Mesendoderm (in vitro differentiated cells): ENCODE measurements around the gene GNL3.

ENCODE experiments used
- DNase-seq: peaks from one replicate; pipeline ENCODE4 v3.0.0; 2013
- H2AK5ac ChIP-seq: 2 replicates; pipeline ENCODE4 v1.6.1; 2013; ENCODE audit warnings: low read length, inconsistent platforms
- H2BK120ac ChIP-seq: 2 replicates; pipeline ENCODE4 v1.6.1; 2013; ENCODE audit warnings: low read depth, mild to moderate bottlenecking, low read length, moderate library complexity, mixed read lengths
- H2BK15ac ChIP-seq: replicated peaks from 2 replicates; pipeline ENCODE4 v1.6.1; 2013; ENCODE audit warnings: low read depth, mild to moderate bottlenecking, moderate library complexity
- H2BK5ac ChIP-seq: 2 replicates; pipeline ENCODE4 v1.6.1; 2013; ENCODE audit warnings: low read length, inconsistent platforms
- H3K18ac ChIP-seq: 2 replicates; pipeline ENCODE4 v1.6.1; 2013; ENCODE audit warnings: mild to moderate bottlenecking, low read length, mixed read lengths
- H3K23ac ChIP-seq: one replicate; pipeline ENCODE4 v1.6.1; 2013; ENCODE audit warnings: low read length
- H3K27ac ChIP-seq: 2 replicates; pipeline ENCODE4 v1.5.1; 2013; ENCODE audit warnings: low read depth, mild to moderate bottlenecking, inconsistent platforms, low read length, moderate library complexity
- H3K27me3 ChIP-seq: 2 replicates; pipeline ENCODE4 v1.6.1; 2013; ENCODE audit warnings: low read length, control low read depth, mild to moderate bottlenecking, inconsistent platforms; ENCODE audit not compliant: insufficient read depth, poor library complexity
- H3K36me3 ChIP-seq: 2 replicates; pipeline ENCODE4 v1.6.1; 2013; ENCODE audit warnings: low read length, inconsistent platforms; ENCODE audit not compliant: control insufficient read depth, insufficient read depth
- H3K4ac ChIP-seq: one replicate; pipeline ENCODE4 v1.6.1; 2013; ENCODE audit warnings: low read depth, mild to moderate bottlenecking, low read length, moderate library complexity
- H3K4me1 ChIP-seq: 2 replicates; pipeline ENCODE4 v1.6.1; 2013; ENCODE audit warnings: low read depth, low read length, inconsistent platforms; ENCODE audit not compliant: control insufficient read depth
- H3K4me2 ChIP-seq: 2 replicates; pipeline ENCODE4 v1.6.1; 2013; ENCODE audit warnings: low read length
- H3K4me3 ChIP-seq: 2 replicates; pipeline ENCODE4 v1.5.1; 2013; ENCODE audit warnings: mild to moderate bottlenecking, low read length
- H3K56ac ChIP-seq: one replicate; pipeline ENCODE4 v1.6.1; 2013; ENCODE audit warnings: low read length
- H3K79me1 ChIP-seq: 2 replicates; pipeline ENCODE4 v1.6.1; 2013; ENCODE audit warnings: low read length, inconsistent platforms
- H3K79me2 ChIP-seq: 2 replicates; pipeline ENCODE4 v1.6.1; 2013; ENCODE audit warnings: mild to moderate bottlenecking, low read length; ENCODE audit not compliant: control insufficient read depth, insufficient read depth
- H3K9ac ChIP-seq: 2 replicates; pipeline ENCODE4 v1.6.1; 2013; ENCODE audit warnings: low read length, inconsistent platforms
- H4K5ac ChIP-seq: one replicate; pipeline ENCODE4 v1.6.1; 2013; ENCODE audit warnings: low read length
- H4K8ac ChIP-seq: one replicate; pipeline ENCODE4 v1.6.1; 2013; ENCODE audit warnings: low read depth, mild to moderate bottlenecking, control low read depth, low read length, moderate library complexity
- WGBS: extraction: QIAGEN DNeasy Blood & Tissue Kit; methylation state at CpG from one replicate; pipeline ENCODE4 v1.1.7; 2013; ENCODE audit warnings: low lambda C conversion rate, missing lambda C conversion rate; ENCODE audit not compliant: insufficient coverage; ENCODE audit errors: extremely low coverage; 5-methylcytosine and 5-hydroxymethylcytosine counted together

GNL3 gene

DNA sequence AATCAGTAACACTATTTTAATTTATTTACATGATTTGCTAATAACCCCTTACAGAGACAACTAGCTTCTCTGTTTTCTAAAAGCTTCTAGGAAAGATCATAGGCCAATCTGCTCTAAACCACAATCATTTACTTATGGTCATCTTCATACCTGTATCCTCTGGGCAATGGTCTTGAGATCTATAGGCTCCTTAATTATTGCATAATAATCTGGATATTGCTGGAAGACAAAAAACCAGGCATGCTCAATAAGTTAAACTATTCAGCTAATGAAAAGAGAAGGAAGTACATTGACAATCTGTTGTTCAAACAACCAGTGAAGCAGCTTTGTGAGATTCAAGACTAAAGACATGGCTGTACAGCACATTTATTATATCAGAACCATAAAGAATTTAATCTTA lies 34.2 kb upstream of the GNL3 start:
- Histone ChIP-seq H3K27ac (no peak overlapping the region), H3K79me1 (no peaks in the 10 kb centered on the region), H4K5ac (no peak overlapping the region), H3K36me3 (peaks cover 8% of the 10 kb centered on the region), H3K23ac (no peak overlapping the region), H3K56ac (no peak overlapping the region), H3K27me3 (no peaks in the 10 kb centered on the region), H3K4me2 (no peak overlapping the region), H2BK5ac (no peak overlapping the region), H2AK5ac (no peak overlapping the region), H4K8ac (no peak overlapping the region), H2BK15ac (no peak overlapping the region), H3K4ac (no peak overlapping the region), H2BK120ac (no peak overlapping the region), H3K79me2 (no peaks in the 10 kb centered on the region), H3K4me1 (no peaks in the 10 kb centered on the region), H3K9ac (no peak overlapping the region), H3K18ac (no peak overlapping the region), H3K4me3 (no peak overlapping the region)
- DNase-seq: no peak

DNA sequence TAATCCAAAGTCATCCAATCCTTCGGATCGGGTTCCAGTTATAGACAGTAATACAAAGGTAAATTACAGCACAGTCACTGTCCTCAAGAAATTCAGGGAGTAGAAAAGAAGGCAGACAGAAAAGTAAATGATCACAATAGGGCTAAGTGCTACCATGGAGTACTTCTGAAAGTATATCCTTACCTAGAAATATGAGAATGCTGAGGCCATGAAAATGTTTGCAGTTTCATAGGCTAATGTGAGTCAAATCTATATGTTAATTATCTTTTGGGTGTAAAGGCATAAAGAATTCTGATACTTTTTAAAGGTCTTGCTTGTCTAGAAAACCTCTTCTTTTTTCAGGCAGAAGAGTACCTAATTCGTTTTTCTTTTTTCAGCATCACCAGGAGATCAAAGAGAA lies 29.9 kb upstream of the GNL3 start:
- no peak overlapping the region for H3K4me3 ChIP-seq
- no peak overlapping the region for H3K4ac ChIP-seq
- no peak overlapping the region for H2BK120ac ChIP-seq
- H3K23ac ChIP-seq: no peak overlapping the region
- H3K18ac ChIP-seq: no peak overlapping the region
- no peak overlapping the region for H3K9ac ChIP-seq
- no peak overlapping the region for H2BK5ac ChIP-seq
- no peak overlapping the region for H2AK5ac ChIP-seq
- peaks cover 3% of the 10 kb centered on the region for H3K36me3 ChIP-seq
- WGBS: no CpG with 5 or more reads among the region's 3 CpGs
- H3K4me1 ChIP-seq: no peaks in the 10 kb centered on the region
- no peaks in the 10 kb centered on the region for H3K79me1 ChIP-seq
- H3K27me3 ChIP-seq: no peaks in the 10 kb centered on the region
- no peak overlapping the region for H2BK15ac ChIP-seq
- H4K8ac ChIP-seq: no peak overlapping the region
- H3K79me2 ChIP-seq: no peaks in the 10 kb centered on the region
- no peak overlapping the region for H3K27ac ChIP-seq
- no peak overlapping the region for H3K56ac ChIP-seq
- H3K4me2 ChIP-seq: no peak overlapping the region
- DNase-seq: no peak
- no peak overlapping the region for H4K5ac ChIP-seq

DNA sequence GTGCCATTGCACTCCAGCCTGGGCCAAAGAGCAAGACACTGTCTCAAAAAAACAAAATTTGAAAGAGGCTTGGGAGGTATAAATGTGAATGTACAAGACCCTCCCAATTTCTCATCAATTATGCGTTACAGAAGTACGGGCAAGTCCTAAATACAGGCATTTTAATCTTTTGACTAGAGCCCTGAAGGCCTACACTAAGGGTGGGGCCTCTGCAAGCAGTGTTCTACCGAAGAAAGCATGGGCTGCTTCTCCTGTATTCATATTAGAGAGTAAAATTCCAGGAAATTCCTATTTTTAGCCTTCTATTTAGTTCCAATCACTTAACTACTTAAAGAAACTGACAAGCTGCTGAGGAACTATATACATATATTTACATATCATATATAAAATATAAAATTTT lies 25.8 kb upstream of the GNL3 start:
- Histone ChIP-seq H3K36me3 (peaks cover 4% of the 10 kb centered on the region), H3K79me2 (no peaks in the 10 kb centered on the region), H4K5ac (no peak overlapping the region), H4K8ac (no peak overlapping the region), H3K79me1 (no peaks in the 10 kb centered on the region), H2BK5ac (no peak overlapping the region), H2BK120ac (no peak overlapping the region), H2BK15ac (no peak overlapping the region), H3K56ac (no peak overlapping the region), H3K4ac (no peak overlapping the region), H3K9ac (no peak overlapping the region), H3K4me2 (no peak overlapping the region), H2AK5ac (no peak overlapping the region), H3K4me3 (no peak overlapping the region), H3K27ac (no peak overlapping the region), H3K27me3 (no peaks in the 10 kb centered on the region), H3K18ac (no peak overlapping the region), H3K23ac (no peak overlapping the region), H3K4me1 (no peaks in the 10 kb centered on the region)
- no peak for DNase-seq
- no CpG with 5 or more reads among the region's 3 CpGs for WGBS

DNA sequence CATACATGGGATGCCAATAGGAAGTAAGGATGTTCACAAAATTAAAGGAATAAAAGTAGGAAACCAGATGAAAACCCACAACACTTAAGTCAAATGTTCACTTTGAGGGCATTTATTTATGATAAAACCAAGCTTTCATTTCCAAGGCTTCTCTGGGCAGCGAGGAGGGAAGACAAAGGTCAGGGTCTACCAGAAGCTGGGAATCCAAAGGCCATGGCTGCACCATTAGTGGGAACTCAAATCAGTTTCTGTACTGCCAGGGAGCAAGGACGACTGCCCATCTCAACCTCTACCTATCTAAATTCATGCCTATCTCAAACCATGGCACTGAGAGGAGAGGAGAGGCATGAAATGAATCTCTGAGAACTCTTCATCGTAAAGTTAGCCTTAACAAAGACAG lies 22.7 kb upstream of the GNL3 start:
- WGBS: no CpG with 5 or more reads among the region's 3 CpGs
- H3K36me3 ChIP-seq: peaks cover 4% of the 10 kb centered on the region

DNA sequence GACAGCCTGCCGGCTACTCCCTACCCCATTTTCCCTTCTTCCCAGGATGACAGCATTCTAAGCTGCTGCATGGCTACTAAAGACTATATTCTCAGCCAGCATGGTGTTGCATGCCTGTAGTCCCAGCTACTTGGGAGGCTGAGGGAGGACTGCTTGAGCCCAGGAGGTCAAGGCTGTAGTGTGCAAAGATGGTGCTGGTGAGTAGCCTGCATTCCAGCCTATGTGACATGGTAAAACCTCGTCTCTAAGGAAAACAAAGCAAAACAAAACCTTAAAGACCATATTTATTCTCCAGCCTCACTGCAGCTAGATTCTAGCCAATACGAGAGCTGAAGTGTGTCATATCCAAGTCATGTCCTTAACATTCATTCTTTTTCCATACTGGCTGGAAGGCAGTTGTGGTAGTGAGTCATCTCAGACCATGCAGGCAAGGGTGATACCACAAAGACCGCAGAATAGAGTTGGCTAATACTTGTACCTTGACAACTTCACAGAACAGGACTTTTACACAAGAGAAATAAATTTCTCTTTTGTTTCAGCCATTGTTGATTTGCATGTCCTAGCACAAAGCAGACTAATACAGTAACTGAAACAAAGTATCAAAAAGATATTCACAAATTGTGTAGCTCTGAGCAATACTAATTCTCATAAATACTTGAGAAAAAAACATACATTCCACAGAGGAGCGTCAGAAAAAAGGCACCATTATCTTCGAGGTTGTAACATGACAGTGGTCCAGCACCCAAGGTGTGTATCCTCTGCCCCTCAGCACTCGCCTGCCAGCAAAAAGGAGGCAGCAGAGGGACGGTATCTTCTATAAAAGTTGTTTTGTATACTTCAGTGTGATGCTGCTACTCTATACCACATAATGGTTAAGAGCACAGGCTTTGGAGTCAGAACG lies 15.0 kb upstream of the GNL3 start:
- Histone ChIP-seq H3K4me1 (no peaks in the 10 kb centered on the region), H4K5ac (no peak overlapping the region), H3K9ac (no peak overlapping the region), H2BK5ac (no peak overlapping the region), H2BK15ac (no peak overlapping the region), H3K4me3 (no peak overlapping the region), H3K27ac (no peak overlapping the region), H2AK5ac (no peak overlapping the region), H3K79me2 (peaks cover 3% of the 10 kb centered on the region), H3K36me3 (no peaks in the 10 kb centered on the region), H2BK120ac (no peak overlapping the region), H3K18ac (no peak overlapping the region), H4K8ac (no peak overlapping the region), H3K79me1 (peaks cover 4% of the 10 kb centered on the region), H3K4ac (no peak overlapping the region), H3K27me3 (no peaks in the 10 kb centered on the region), H3K56ac (no peak overlapping the region), H3K4me2 (no peak overlapping the region), H3K23ac (no peak overlapping the region)
- DNase-seq: peak; percentile 72
- WGBS: no CpG with 5 or more reads among the region's 9 CpGs

More for the DNA sequence above, 22.7 kb upstream of the GNL3 start:
- peaks cover 1% of the 10 kb centered on the region for H3K79me1 ChIP-seq
- no peak overlapping the region for H3K4me2 ChIP-seq
- no peak overlapping the region for H3K18ac ChIP-seq
- H3K27me3 ChIP-seq: no peaks in the 10 kb centered on the region
- H3K4ac ChIP-seq: no peak overlapping the region
- no peak for DNase-seq
- no peaks in the 10 kb centered on the region for H3K79me2 ChIP-seq
- H3K4me3 ChIP-seq: no peak overlapping the region
- H2BK120ac ChIP-seq: no peak overlapping the region
- H2BK5ac ChIP-seq: no peak overlapping the region
- H4K8ac ChIP-seq: no peak overlapping the region
- no peak overlapping the region for H3K27ac ChIP-seq
- H3K9ac ChIP-seq: no peak overlapping the region
- no peak overlapping the region for H3K23ac ChIP-seq
- H3K4me1 ChIP-seq: no peaks in the 10 kb centered on the region
- H2AK5ac ChIP-seq: no peak overlapping the region
- H3K56ac ChIP-seq: no peak overlapping the region
- H4K5ac ChIP-seq: no peak overlapping the region
- H2BK15ac ChIP-seq: no peak overlapping the region

DNA sequence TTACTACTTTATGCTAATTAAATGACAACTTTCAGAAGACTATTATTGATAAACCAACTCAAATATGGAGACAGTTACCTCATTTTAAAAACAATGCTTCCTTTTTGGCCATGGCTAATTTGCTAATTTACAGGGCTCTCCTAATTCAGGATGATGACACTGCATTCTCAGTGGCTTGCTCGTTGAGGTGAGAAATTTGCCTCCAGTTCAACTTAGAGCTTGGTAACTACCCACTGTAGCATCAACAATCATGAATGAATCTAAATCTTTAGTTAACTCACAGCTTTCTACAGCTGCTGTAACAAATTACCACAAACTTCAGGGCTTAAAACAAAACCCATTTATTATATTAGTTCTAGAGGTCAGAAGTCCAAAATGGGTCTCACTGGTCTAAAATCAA lies 14.2 kb upstream of the GNL3 start:
- no peaks in the 10 kb centered on the region for H3K27me3 ChIP-seq
- H3K4me3 ChIP-seq: no peak overlapping the region
- no peak overlapping the region for H3K4ac ChIP-seq
- no peak overlapping the region for H2AK5ac ChIP-seq
- no peaks in the 10 kb centered on the region for H3K36me3 ChIP-seq
- H3K4me2 ChIP-seq: no peak overlapping the region
- H3K56ac ChIP-seq: no peak overlapping the region
- H3K27ac ChIP-seq: no peak overlapping the region
- H3K4me1 ChIP-seq: no peaks in the 10 kb centered on the region
- no peak overlapping the region for H3K23ac ChIP-seq
- H2BK5ac ChIP-seq: no peak overlapping the region
- no peak overlapping the region for H3K18ac ChIP-seq
- no peak overlapping the region for H4K8ac ChIP-seq
- H3K9ac ChIP-seq: no peak overlapping the region
- H2BK120ac ChIP-seq: no peak overlapping the region
- no CpG with 5 or more reads among the region's 1 CpG for WGBS
- no peak overlapping the region for H2BK15ac ChIP-seq
- H3K79me2 ChIP-seq: peaks cover 3% of the 10 kb centered on the region
- peak; percentile 29 for DNase-seq
- no peak overlapping the region for H4K5ac ChIP-seq
- H3K79me1 ChIP-seq: peaks cover 4% of the 10 kb centered on the region
